ENCODE data around the gene LIME1.
A peak's percentile ranks its signal among the peaks of the same experiment; 100 is the strongest.

LIME1 gene

GRCh38 chr20:63739130-63740069 is 2.9 kb downstream of the LIME1 start, which contains the start of gene SLC2A4RG:
Gene SLC2A4RG, plus strand, starts transcription at chr20:63739776. Its CDS starts 137 bp downstream, at chr20:63739913.
- peak; percentile 90 for DNase-seq

- peak; percentile 86 for DNase-seq
Observed at GRCh38 chr20:63740070-63740626, 3.7 kb downstream of the LIME1 start.

GRCh38 chr20:63740627-63741353 is 4.3 kb downstream of the LIME1 start:
- DNase-seq, result peak; percentile 77

- peak; percentile 64 for DNase-seq
Observed at GRCh38 chr20:63741354-63741675, 4.9 kb downstream of the LIME1 start.

- no peak for DNase-seq
Observed at GRCh38 chr20:63741676-63742380, 5.4 kb downstream of the LIME1 start.

- DNase-seq, result no peak
Observed at GRCh38 chr20:63742381-63743024, 6.0 kb downstream of the LIME1 start.

GRCh38 chr20:63743210-63743970 is 6.9 kb downstream of the LIME1 start:
- no peak for DNase-seq

- no peak for DNase-seq
Observed at GRCh38 chr20:63744158-63744557, 7.7 kb downstream of the LIME1 start.

- no peak for DNase-seq
Observed at GRCh38 chr20:63744574-63745423, 8.3 kb downstream of the LIME1 start.

- DNase-seq, result no peak
Observed at GRCh38 chr20:63745424-63745805, 9.0 kb downstream of the LIME1 start.

- no peak for DNase-seq
Observed at GRCh38 chr20:63745961-63746731, 9.7 kb downstream of the LIME1 start.

GRCh38 chr20:63746751-63747315 is 10.4 kb downstream of the LIME1 start:
- DNase-seq, result no peak

- no peak for DNase-seq
Observed at GRCh38 chr20:63747622-63748069, 11.2 kb downstream of the LIME1 start.

GRCh38 chr20:63748070-63748933 is 11.8 kb downstream of the LIME1 start:
- DNase-seq, result no peak

GRCh38 chr20:63748934-63749270 is 12.4 kb downstream of the LIME1 start:
- DNase-seq, result no peak

- DNase-seq, result no peak
Observed at GRCh38 chr20:63749597-63750508, 13.4 kb downstream of the LIME1 start.

GRCh38 chr20:63750807-63751470 is 14.5 kb downstream of the LIME1 start:
- peak; percentile 85 for DNase-seq
